HCEC 1CT (cell line): ENCODE data around the gene JUNB.
A peak's percentile ranks its signal among the peaks of the same experiment; 100 is the strongest.

Experiments
- DNase-seq: peaks from one replicate; pipeline ENCODE4 v3.0.0-alpha.2; 2017

JUNB gene

GRCh38 chr19:12774588-12775555 is 16.4 kb upstream of the JUNB start, which contains the start of gene HOOK2:
TSS of gene HOOK2 (minus strand) at chr19:12775552. CDS start at chr19:12775449, 103 bp downstream.
- no peak for DNase-seq

DNA sequence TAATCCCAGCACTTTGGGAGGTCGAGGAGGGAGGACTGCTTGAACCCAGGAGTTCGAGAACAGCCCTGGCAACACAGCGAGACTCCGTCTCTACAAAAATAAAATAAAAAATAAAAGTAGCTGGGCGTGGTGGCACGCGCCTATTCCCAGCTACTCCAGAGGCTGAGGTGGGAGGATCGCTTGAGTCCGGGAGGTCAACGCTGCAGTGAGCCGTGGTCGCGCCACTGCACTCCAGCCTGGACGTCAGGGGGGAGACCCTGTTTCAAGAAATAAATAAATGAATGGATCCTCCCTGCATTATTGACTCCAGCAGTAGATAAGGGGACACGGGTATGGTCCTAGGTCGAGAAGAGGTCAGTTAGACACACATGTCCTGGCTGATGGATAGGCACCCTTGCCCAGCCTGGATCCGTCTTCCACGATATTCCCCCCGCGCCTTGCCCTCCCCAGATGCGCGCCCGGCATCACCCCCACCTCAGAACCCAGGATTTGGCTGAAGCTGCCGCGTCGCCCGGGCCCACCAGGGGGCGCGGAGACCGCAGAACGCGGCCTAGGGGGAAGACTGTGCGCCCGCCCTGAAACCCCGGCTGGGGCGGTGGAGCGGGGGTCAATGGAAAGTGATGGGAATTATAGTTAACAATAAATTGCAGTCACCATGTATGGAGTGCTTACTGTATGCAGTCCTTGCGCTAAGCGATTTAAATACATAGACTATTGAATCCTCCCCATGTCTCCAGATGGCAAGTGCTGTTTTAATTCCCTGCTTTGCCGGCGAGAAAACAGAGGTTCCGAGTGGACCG is 13.9 kb upstream of the JUNB start:
- peak; percentile 68 for DNase-seq

- peak; percentile 69 for DNase-seq
These were observed 13.0 kb upstream of the JUNB start for GRCh38 chr19:12778017-12778904.

DNA sequence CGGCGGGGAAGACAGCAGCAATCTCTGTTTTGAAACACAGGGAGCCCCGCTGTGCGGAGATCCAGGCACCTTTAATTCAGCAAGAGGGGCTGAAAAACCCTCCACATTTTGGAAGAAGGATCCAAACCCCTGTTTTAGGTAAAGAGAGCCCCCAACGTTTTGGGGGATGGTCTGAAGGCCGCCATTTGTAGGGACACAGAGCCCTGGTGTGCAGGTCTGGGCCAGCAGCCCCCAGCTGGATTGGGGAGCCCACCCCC is 12.5 kb upstream of the JUNB start:
- no peak for DNase-seq

- DNase-seq, result peak; percentile 71
These were observed 11.9 kb upstream of the JUNB start for GRCh38 chr19:12779162-12779993.

GRCh38 chr19:12782174-12782423 is 9.2 kb upstream of the JUNB start:
- DNase-seq, result no peak

DNA sequence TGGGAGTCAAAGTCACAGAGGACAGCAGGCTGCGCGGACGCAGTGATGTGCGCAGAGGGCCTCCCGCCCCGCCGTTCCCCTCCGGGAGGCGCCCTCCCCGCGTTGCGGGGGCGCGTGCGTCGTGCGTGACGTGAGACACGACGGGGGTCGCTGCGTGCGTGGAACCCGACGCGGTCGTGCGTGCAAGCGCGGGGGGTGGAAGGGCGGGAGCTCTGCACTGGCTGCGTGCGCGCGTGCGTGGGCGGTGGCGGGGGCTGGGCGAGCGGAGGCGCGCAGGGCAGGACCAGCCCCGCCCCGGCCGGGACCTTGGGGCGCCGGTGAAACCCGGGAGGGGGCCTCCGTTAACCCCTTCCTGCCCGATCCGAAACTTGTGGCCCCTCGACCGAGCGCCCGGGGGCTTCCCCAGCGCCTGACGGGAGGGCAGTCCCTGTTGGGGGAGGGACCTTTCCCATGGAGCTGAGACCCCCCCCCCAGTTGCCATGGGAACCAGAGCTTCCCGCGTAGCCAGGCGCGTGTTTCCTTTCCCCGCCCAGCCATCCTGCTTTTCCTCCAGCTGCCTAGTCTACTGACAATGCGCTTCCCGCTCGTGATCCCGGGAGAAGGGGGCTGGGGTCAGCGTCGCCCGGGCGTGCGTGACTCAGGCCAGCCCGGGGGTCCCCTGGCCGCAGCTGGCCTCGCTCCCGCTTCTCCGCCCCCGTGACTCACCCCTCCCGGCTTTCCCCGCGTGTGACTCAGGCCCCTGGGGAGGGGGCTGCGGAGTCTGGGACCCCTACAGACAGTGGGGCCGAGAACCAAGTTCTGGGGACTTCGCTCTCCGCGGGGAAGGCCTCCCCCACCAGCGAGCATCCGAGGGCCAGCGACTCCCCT is 8.6 kb upstream of the JUNB start:
- DNase-seq, result peak; percentile 63

- no peak for DNase-seq
These were observed 7.9 kb upstream of the JUNB start for GRCh38 chr19:12783291-12783848.

GRCh38 chr19:12783849-12784393 is 7.4 kb upstream of the JUNB start:
- no peak for DNase-seq

DNA sequence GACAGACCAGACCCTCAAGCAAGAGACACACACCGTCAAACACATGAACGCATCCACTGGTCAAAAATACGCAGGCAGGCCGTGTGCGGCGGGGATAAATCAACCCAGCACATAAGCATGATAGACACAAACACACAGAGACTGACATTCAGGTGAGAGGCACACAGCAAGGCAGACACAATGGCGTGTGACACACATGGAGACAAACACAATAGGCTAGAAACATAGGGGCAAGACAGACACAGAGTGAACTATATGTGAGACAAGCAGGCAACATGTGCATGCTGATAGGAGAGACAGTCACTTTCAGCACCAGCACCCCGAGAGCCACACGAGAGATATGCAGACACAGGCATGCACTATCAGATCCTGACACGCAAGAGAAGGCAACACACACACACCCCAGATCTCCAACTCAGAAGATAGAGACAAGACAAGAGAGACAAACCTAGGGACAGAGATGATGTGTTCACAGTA is 6.9 kb upstream of the JUNB start:
- peak; percentile 7 for DNase-seq

DNA sequence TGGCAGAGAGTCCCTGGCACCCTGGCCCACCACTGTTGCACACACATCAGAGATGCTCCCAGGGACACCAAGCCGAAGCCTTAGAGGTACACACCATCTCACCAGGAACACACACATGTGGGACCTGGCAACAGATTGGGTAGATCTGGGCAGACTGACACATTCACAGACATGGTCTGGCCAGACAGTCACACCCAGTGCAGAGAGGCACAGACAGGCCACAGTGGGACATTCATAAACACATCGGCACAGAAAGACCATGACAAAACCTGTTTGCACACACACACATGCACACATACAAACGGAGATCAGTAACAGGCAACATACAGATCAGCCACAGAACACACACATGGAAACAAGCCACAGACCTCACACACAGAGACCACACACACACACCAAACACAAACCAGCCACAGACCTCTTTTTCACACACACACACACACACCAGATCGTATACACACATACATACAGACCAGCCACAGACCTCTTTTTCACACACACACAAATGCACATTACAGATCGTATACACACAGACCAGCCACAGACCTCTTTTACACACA is 6.3 kb upstream of the JUNB start:
- DNase-seq, result no peak

- DNase-seq, result no peak
These were observed 5.8 kb upstream of the JUNB start for GRCh38 chr19:12785431-12786031.

GRCh38 chr19:12786141-12786870 is 5.0 kb upstream of the JUNB start:
- peak; percentile 39 for DNase-seq

GRCh38 chr19:12786952-12787351 is 4.3 kb upstream of the JUNB start:
- peak; percentile 48 for DNase-seq

- DNase-seq, result peak; percentile 28
These were observed 3.8 kb upstream of the JUNB start for GRCh38 chr19:12787458-12787857.

- peak; percentile 61 for DNase-seq
These were observed 3.1 kb upstream of the JUNB start for GRCh38 chr19:12788042-12788681.

DNA sequence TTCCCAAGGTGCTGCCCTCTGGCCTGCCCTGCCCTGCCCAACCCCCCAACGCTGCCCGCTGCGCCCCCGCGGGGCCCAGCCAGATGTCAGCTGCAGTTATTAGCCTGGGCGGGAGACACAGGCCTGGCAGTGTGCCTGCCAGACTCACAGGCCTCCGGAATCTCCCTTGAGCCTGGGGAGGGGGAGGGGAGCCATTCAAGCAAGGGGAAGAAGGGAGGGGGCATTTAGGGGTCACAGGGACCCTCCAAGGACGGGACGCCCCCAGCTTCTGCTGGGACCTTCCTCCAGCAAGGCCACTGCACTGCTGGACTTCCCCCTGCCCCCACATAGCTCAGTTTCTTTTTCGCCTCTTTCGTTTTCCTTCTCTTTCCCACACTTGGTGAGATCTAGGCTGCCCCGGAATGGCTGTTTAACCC is 2.6 kb upstream of the JUNB start:
- DNase-seq, result peak; percentile 79

DNA sequence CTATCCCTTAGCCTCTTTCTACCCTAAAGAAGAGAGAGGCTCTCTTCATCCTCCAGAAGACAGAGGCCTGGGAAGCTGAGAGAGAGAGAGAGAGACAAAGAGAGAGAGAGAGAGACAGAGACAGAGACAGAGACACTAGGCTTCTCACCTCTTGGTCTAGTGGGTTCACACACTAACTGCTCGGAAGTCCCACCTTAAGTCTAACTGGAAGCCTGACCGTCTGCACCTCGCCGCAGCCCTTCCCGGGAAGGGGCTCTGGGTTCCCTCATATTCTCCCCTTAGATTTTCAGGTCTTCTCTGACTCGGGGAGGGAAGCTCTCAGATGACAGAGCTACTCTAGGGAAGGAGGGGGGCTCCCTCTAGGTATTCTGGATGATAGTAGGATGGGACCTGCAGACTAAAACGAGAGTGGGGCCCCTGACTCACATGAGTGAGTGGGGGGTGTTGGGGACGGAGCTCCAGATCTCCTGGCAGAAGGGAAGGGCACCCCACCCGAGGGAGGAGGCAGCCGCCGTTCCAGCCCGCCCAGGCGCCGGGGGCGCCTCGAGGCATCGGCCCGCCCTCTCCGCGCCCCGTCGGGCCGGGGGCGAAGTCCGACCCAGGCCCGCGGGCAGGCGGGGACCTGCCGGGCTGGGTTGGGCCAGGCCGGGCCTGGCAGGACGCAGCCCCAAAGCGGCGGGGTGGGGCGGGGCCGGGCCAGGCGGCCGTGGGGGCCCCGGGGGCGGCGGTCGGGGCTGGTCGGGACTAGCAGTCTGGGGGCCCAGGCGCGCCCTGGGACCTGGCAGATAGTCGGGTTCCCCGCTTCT is 2.0 kb upstream of the JUNB start:
- DNase-seq, result no peak
